Coronary artery (tissue), 2 donors: ENCODE results near the gene RNF40.
A peak's percentile ranks its signal among the peaks of the same experiment; 100 is the strongest.
"Not testable (repeated sequence)": the region's sequence is repeated elsewhere in the genome, so short reads cannot be mapped to it uniquely, and the experiment has no call there.

Experiments used
- DNase-seq: peaks from one replicate; pipeline ENCODE4 v3.0.0-alpha.2; 2017; ENCODE audit warnings: low spot score
- H3K27ac ChIP-seq, 2 donors: fragments of 200-600 bp; sonication (generic); one replicate each; pipeline ENCODE4 v1.5.1; 2016 to 2019
- H3K4me3 ChIP-seq: fragments of 200-600 bp; sonication (generic); 2 replicates; pipeline ENCODE4 v1.5.1; 2016; ENCODE audit warnings: mild to moderate bottlenecking, moderate library complexity
- TF ChIP-seq, protein P1 (sequence below): fragments of 200-600 bp; sonication (generic); IDR thresholded peaks from one replicate; pipeline ENCODE4 v1.5.1; 2019; ENCODE audit warnings: antibody characterized with exemption

Gene RNF40

DNA sequence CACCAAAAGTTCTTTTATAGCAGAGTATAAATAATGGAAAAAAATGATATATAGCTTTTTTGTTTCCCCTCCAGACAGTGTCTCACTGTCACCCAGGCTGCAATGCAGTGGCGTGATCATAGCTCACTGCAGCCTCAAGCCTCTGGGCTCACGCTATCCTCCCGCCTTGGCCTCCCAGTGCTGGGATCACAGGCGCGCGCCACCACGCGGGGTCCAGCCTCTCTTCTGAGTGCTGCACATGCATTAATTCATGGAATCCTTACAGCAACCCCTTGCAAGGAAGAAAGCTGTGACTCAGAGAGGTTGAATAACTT is 42.9 kb downstream of the RNF40 start:
- no peak for DNase-seq
- peak overlapping the region; percentile 61 to 90 for H3K27ac ChIP-seq

DNA sequence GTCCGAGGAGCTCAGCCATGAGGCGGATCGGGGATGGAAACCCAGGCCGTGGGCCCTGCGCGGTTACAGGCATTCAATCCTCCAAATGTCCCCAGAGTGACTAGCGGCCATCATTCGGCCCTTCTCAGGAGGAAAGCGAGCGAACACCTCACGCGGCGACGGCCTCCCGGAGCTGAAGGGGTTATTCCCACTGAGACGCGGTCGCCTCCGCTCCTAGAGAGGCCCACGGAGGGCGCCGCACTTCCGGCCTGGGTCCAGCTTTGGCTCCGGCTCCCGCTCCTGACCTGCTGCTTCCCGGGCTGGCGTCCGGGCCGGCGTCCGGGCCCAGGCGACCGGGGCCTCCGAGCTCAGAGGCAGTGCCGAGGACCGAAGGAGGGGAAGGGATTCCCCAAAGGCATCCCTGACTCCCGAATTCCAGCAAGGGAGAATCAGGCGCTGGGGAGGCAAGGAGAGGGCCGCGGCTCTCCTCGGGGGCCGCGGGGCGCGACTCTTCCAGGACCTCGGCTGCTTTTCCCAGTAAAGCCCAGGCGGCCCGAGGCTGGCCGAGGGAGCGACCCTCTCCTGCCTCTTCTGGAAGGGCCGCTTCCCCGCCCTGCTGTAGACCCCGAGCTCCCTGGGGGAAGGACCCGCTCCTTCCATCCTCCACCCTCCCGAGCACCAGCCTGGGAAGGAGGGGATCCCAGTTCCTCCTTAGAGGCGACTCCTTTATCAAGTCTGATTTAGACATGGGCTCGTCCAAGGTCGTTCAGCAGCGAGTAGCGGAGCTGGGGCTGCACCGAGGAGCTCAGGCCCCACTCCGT is 43.4 kb downstream of the RNF40 start:
- Histone ChIP-seq H3K4me3 (peak overlapping the region; percentile 79), H3K27ac (peak overlapping the region; percentile 61 to 90)
- TF ChIP-seq, protein P1, sequence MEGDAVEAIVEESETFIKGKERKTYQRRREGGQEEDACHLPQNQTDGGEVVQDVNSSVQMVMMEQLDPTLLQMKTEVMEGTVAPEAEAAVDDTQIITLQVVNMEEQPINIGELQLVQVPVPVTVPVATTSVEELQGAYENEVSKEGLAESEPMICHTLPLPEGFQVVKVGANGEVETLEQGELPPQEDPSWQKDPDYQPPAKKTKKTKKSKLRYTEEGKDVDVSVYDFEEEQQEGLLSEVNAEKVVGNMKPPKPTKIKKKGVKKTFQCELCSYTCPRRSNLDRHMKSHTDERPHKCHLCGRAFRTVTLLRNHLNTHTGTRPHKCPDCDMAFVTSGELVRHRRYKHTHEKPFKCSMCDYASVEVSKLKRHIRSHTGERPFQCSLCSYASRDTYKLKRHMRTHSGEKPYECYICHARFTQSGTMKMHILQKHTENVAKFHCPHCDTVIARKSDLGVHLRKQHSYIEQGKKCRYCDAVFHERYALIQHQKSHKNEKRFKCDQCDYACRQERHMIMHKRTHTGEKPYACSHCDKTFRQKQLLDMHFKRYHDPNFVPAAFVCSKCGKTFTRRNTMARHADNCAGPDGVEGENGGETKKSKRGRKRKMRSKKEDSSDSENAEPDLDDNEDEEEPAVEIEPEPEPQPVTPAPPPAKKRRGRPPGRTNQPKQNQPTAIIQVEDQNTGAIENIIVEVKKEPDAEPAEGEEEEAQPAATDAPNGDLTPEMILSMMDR: no peak
- peak; percentile 90 for DNase-seq

More for the DNA sequence above, 42.9 kb downstream of the RNF40 start:
- peak overlapping the region; percentile 79 for H3K4me3 ChIP-seq
- TF ChIP-seq, protein P1: no peak

DNA sequence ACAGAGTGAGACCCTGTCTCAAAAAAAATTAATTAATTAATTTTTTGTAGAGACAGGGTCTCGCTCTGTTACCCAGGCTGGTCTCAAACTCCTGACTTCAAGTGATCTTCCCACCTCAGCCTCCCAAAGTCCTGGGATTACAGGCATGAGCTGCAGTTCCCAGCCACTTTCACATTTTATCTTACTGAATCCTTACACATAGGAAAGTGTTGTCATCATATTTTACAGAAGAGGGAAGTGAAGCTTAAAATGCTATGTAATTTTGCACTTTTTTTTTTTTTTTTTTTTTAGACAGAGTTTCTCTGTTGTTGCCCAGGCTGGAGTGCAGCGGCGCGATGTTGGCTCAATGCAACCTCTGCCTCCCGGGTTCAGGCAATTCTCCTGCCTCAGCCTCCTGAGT is 46.0 kb downstream of the RNF40 start:
- Histone ChIP-seq H3K27ac (no peak overlapping the region), H3K4me3 (no peak overlapping the region)
- DNase-seq: no peak
- TF ChIP-seq, protein P1: no peak

DNA sequence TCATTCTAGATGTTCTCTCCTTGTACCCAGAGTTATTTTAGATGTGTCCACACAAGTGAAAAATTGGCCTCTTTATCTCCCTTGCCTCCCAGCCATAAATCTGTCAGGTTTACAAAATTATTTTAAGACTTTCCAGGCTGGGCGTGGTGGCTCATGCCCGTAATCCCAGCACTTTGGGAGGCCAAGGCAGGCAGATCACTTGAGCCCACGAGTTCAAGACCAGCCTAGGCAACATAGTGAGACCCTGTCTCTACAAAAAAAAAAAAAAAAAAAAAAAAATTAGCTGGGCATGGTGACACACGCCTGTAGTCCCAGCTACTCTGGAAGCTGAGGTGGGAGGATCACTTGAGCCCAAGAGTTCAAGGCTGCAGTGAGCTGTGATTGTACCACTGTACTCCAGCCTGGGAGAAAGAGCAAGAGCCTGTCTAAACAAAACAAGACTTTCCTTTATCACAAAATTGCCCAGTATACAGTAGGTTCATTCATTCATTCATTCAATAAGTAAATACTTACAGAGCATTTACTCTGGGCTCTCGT is 46.8 kb downstream of the RNF40 start:
- not testable (repeated sequence) for H3K27ac ChIP-seq, H3K4me3 ChIP-seq, DNase-seq

DNA sequence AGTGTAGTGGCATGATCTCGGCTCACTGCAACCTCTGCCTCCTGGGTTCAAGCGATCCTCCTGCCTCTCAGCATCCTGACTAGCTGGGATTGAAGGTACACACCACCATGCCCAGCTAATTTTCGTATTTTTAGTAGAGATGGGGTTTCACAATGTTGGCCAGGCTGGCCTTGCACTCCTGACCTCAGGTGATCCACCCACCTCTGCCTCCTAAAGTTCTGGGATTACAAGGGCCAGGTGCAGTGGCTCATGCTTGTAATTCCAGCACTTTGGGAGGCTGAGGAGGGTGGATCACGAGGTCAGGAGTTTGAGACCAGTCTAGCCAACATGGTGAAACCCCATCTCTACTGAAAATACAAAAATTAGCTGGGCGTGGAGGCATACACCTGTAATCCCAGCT is 47.6 kb downstream of the RNF40 start:
- not testable (repeated sequence) for H3K4me3 ChIP-seq, H3K27ac ChIP-seq, DNase-seq

DNA sequence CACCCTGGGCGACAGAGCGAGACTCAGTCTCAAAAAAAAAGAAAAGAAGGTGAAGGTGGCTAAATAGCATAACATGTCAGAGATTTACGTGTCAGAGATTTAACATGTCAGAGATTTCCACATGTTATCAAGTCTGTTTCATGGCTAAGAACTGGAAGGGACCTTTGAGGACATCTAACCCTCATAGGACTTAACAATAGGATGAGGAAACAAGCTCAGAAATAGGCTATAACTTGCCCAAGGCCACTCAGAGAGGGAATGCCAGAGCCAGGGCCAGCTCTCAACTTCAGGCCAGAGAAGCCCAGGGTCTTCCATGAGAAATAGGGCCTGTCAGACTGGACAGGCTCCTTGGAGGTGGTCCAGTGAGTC is 51.7 kb downstream of the RNF40 start:
- TF ChIP-seq, protein P1: no peak
- DNase-seq: no peak
- Histone ChIP-seq H3K4me3 (peak overlapping the region; percentile 71), H3K27ac (peak overlapping the region; percentile 58 to 83)

DNA sequence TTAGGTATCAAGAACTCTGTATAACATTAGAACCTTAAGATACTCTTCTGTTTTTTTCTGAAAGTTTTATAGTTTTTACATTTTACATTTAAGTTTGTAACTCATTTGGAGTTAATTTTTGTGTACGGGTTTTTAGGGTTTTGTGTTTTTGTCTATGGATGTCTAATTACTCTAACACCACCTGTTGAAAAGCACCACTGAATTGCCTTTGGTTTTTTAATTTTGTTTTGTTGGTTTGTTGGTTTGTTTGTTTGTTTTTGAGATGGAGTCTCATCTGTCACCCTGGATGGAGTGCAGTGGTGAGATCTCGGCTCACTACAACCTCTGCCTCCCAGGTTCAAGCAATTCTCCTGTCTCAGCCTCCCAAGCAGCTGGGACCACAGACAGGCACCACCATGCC is 54.6 kb downstream of the RNF40 start:
- TF ChIP-seq, protein P1: no peak
- no peak for DNase-seq
- Histone ChIP-seq H3K4me3 (no peak overlapping the region), H3K27ac (no peak overlapping the region)

DNA sequence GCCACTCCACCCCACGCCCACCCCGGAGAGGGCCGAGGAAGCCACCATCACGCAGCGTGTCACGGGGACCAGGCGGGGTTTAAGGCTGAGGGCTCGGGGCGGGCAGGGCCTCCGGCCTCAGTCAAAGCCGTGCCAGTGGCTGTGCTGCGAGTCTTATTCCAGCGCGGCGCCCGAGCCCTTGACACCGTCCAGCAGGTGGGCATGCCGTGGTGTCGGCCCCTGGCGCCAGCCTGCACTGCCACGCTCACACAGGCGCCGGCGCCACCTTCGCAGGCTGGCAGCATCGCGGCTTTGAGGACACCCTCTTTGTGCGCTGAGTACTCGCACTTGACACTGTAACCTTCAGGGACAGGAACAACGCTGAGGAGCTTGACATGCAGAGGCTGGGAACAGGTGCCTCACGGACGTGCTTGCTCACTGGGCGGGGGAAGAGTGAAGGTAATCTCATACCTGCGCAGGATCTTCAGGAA is 58.9 kb downstream of the RNF40 start:
- no peak overlapping the region for H3K4me3 ChIP-seq
- DNase-seq: no peak
- no peak overlapping the region for H3K27ac ChIP-seq
- TF ChIP-seq, protein P1: no peak

DNA sequence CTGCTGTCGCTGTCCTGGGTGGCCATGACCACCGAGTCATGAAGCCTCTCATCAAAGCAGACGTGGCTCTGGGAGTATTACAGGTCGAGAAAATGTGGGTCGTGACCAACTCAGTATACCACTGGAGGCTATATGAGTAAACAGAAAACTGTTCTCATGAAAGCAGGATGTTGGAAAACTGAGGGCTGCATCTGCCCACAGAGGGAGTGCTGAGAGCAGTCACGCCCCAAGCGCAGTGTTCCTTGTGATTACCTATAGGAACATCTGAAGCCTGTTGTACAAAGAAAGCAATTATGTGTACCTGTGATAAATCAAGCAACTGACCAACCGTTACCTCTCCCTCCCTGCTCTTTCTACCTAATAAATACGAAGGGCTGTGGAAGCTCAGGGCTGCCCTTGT is 59.3 kb downstream of the RNF40 start:
- H3K27ac ChIP-seq, H3K4me3 ChIP-seq, DNase-seq: not testable (repeated sequence)
